Fibroblast of lung (primary cell): ENCODE results near the gene LHX5. TPM values are rescaled to one million over a fixed set of nuclear protein-coding genes. Genes with fewer than 3 reads are reported as not detected.

ENCODE experiments used
- DNase-seq, 2 donors: peaks; one replicate each; pipeline versions ENCODE4 v3.0.0 to v3.0.0-alpha.2; 2010; ENCODE audit warnings: low read depth in 2 of 2
- H2AFZ ChIP-seq: 2 replicates; pipeline ENCODE4 v1.5.1; 2012; ENCODE audit warnings: low read length, control low read depth, inconsistent platforms
- H3K27ac ChIP-seq: 2 replicates; pipeline ENCODE4 v1.5.1; 2011; ENCODE audit warnings: low read length, control low read depth; ENCODE audit not compliant: insufficient read depth
- H3K27me3 ChIP-seq: 2 replicates; pipeline ENCODE4 v1.5.1; 2011; ENCODE audit warnings: mild to moderate bottlenecking, low read length; ENCODE audit not compliant: control insufficient read depth, insufficient read depth
- H3K36me3 ChIP-seq: 2 replicates; pipeline ENCODE4 v1.5.1; 2011; ENCODE audit warnings: low read length; ENCODE audit not compliant: control insufficient read depth, insufficient read depth
- H3K4me1 ChIP-seq: 2 replicates; pipeline ENCODE4 v1.5.1; 2011; ENCODE audit warnings: low read length; ENCODE audit not compliant: control insufficient read depth, insufficient read depth; ENCODE audit errors: extremely low read depth
- H3K4me2 ChIP-seq: 2 replicates; pipeline ENCODE4 v1.5.1; 2011; ENCODE audit warnings: low read length, control low read depth; ENCODE audit not compliant: insufficient read depth; ENCODE audit errors: extremely low read depth
- H3K4me3 ChIP-seq, 4 experiments: fragments of 200-600 bp in 1 of 4; sonication (generic) in 1 of 4; replicated peaks in 1 of 4; 2 replicates each; pipeline ENCODE4 v1.5.1; 2011 to 2016; ENCODE audit warnings: low read length in 4 of 4, low read depth in 3 of 4, mild to moderate bottlenecking in 3 of 4, control low read depth in 2 of 4, inconsistent platforms in 1 of 4, mixed read lengths in 1 of 4; ENCODE audit not compliant: insufficient read depth in 1 of 4; ENCODE audit errors: control extremely low read depth in 1 of 4
- H3K79me2 ChIP-seq: 2 replicates; pipeline ENCODE4 v1.5.1; 2012; ENCODE audit warnings: mild to moderate bottlenecking, low read length, inconsistent platforms; ENCODE audit not compliant: control insufficient read depth, insufficient read depth
- H3K9ac ChIP-seq: 2 replicates; pipeline ENCODE4 v1.5.1; 2011; ENCODE audit warnings: mild to moderate bottlenecking, low read length, control low read depth; ENCODE audit not compliant: insufficient read depth
- H3K9me3 ChIP-seq: 2 replicates; pipeline ENCODE4 v1.5.1; 2012; ENCODE audit warnings: low read depth, low read length; ENCODE audit not compliant: control insufficient read depth, insufficient read depth
- H4K20me1 ChIP-seq: 2 replicates; pipeline ENCODE4 v1.5.1; 2011; ENCODE audit warnings: low read length; ENCODE audit not compliant: control insufficient read depth, insufficient read depth; ENCODE audit errors: extremely low read depth
- CTCF ChIP-seq, 2 donors: IDR thresholded peaks in 1 of 2; conservative IDR thresholded peaks in 1 of 2; 1 replicate in 1 of 2; 2 replicates in 1 of 2; pipeline ENCODE4 v1.5.1; 2011 to 2012; ENCODE audit warnings: low read length in 2 of 2, control low read depth in 1 of 2, inconsistent platforms in 1 of 2, low read depth in 1 of 2, mild to moderate bottlenecking in 1 of 2
- EZH2 ChIP-seq: IDR thresholded peaks from 2 replicates; pipeline ENCODE4 v1.5.1; 2012; ENCODE audit warnings: low read length, control low read depth, mild to moderate bottlenecking; ENCODE audit errors: missing control alignments
- polyA plus RNA-seq, 2 donors: library from polyadenylated mRNA; depleted of rRNA in 1 of 2; stranded (reverse) in 1 of 2; unstranded in 1 of 2; fragments of >200 nt; gene quantifications; 2 replicates each; pipeline ENCODE4 v1.2.1, GENCODE V29; 2011 to 2012; ENCODE audit warnings: missing spikeins in 1 of 2
- total RNA-seq: library from RNA; depleted of rRNA; stranded (reverse); fragments of >200 nt; gene quantifications from 2 replicates; pipeline ENCODE4 v1.2.1, GENCODE V29; 2014

The LHX5 gene
- total and polyA plus RNA-seq, 2 donors (not counting 1 experiment from before 2014, with no cell fraction given) = not detected

- H4K20me1 ChIP-seq = no peaks in the 10 kb centered on the region
- H3K9ac ChIP-seq = no peak overlapping the region
- no peak for DNase-seq
- H3K36me3 ChIP-seq = no peaks in the 10 kb centered on the region
- no peaks in the 10 kb centered on the region for H3K9me3 ChIP-seq
- H3K27me3 ChIP-seq = no peaks in the 10 kb centered on the region
- no peak overlapping the region for H3K4me2 ChIP-seq
- H3K27ac ChIP-seq = no peak overlapping the region
- no peak overlapping the region for H3K4me3 ChIP-seq
- no peaks in the 10 kb centered on the region for H3K4me1 ChIP-seq
- no peaks in the 10 kb centered on the region for H3K79me2 ChIP-seq
- no peak overlapping the region for H2AFZ ChIP-seq
- no peak for TF ChIP-seq CTCF (conservative IDR thresholded peaks at IDR 0.05 in 1 of 2, IDR thresholded peaks at IDR 0.05 in 1 of 2; ENCODE audit: low read depth in 1 of 2, low read length in 2 of 2)
- TF ChIP-seq EZH2 = no peak
These were observed 35.1 kb downstream of the LHX5 start for GRCh38 chr12:113436586-113436985.

- H3K9ac ChIP-seq = no peak overlapping the region
- TF ChIP-seq CTCF (conservative IDR thresholded peaks at IDR 0.05 in 1 of 2, IDR thresholded peaks at IDR 0.05 in 1 of 2; ENCODE audit: low read depth in 1 of 2, low read length in 2 of 2) (no peak), EZH2 (no peak)
- no peaks in the 10 kb centered on the region for H3K36me3 ChIP-seq
- no peaks in the 10 kb centered on the region for H4K20me1 ChIP-seq
- H3K4me1 ChIP-seq = no peaks in the 10 kb centered on the region
- DNase-seq = no peak
- no peak overlapping the region for H3K4me2 ChIP-seq
- H3K27ac ChIP-seq = no peak overlapping the region
- H3K9me3 ChIP-seq = no peaks in the 10 kb centered on the region
- H3K4me3 ChIP-seq = no peak overlapping the region
- H3K27me3 ChIP-seq = no peaks in the 10 kb centered on the region
- H2AFZ ChIP-seq = no peak overlapping the region
- no peaks in the 10 kb centered on the region for H3K79me2 ChIP-seq
These were observed 36.3 kb downstream of the LHX5 start for GRCh38 chr12:113435367-113435766.

- no peak for DNase-seq
- H2AFZ ChIP-seq = no peak overlapping the region
- no peaks in the 10 kb centered on the region for H3K36me3 ChIP-seq
These were observed 38.7 kb downstream of the LHX5 start for GRCh38 chr12:113432986-113433385.

More at GRCh38 chr12:113432986-113433385, 38.7 kb downstream of the LHX5 start:
- Histone ChIP-seq H3K9ac (no peak overlapping the region), H3K27ac (no peak overlapping the region), H4K20me1 (no peaks in the 10 kb centered on the region), H3K4me3 (no peak overlapping the region), H3K27me3 (no peaks in the 10 kb centered on the region), H3K79me2 (no peaks in the 10 kb centered on the region), H3K9me3 (no peaks in the 10 kb centered on the region), H3K4me1 (no peaks in the 10 kb centered on the region), H3K4me2 (no peak overlapping the region)
- TF ChIP-seq CTCF (conservative IDR thresholded peaks at IDR 0.05 in 1 of 2, IDR thresholded peaks at IDR 0.05 in 1 of 2; ENCODE audit: low read depth in 1 of 2, low read length in 2 of 2) (no peak), EZH2 (no peak)
